Mucosa of rectum (tissue), 2 donors: ENCODE results near the gene ZIC1.

Experiments
- H3K27ac ChIP-seq, 2 donors: one replicate each; pipeline ENCODE4 v1.7.0; 2013; ENCODE audit warnings: inconsistent platforms in 2 of 2, low read depth in 2 of 2, low read length in 2 of 2
- H3K27me3 ChIP-seq, 2 donors: one replicate each; pipeline ENCODE4 v1.7.0; 2013; ENCODE audit warnings: low read length in 2 of 2; ENCODE audit not compliant: control insufficient read depth in 2 of 2, insufficient read depth in 2 of 2
- H3K36me3 ChIP-seq, 2 donors: one replicate each; pipeline ENCODE4 v1.7.0; 2013; ENCODE audit warnings: low read length in 2 of 2; ENCODE audit not compliant: control insufficient read depth in 2 of 2, insufficient read depth in 2 of 2
- H3K4me1 ChIP-seq, 2 donors: one replicate each; pipeline ENCODE4 v1.7.0; 2013; ENCODE audit warnings: low read length in 2 of 2, mild to moderate bottlenecking in 1 of 2; ENCODE audit not compliant: control insufficient read depth in 2 of 2, insufficient read depth in 2 of 2
- H3K4me3 ChIP-seq, 2 donors: one replicate each; pipeline ENCODE4 v1.7.0; 2013; ENCODE audit warnings: low read length in 2 of 2
- H3K9ac ChIP-seq, 2 donors: one replicate each; pipeline ENCODE4 v1.7.0; 2013; ENCODE audit warnings: low read length in 2 of 2, low read depth in 1 of 2, mild to moderate bottlenecking in 1 of 2
- H3K9me3 ChIP-seq, 2 donors: one replicate each; pipeline ENCODE4 v1.7.0; 2013; ENCODE audit warnings: low read length in 2 of 2; ENCODE audit not compliant: control insufficient read depth in 2 of 2
- donor health status: healthy.
- donor health status: Normal muscosa, but diverticular disease.

The ZIC1 gene

GRCh38 chr3:147368561-147369221, 40.5 kb upstream of the ZIC1 start:
- Histone ChIP-seq H3K9ac (no peak overlapping the region), H3K36me3 (no peaks in the 10 kb centered on the region), H3K4me1 (no peaks in the 10 kb centered on the region), H3K27ac (no peak overlapping the region), H3K9me3 (no peaks in the 10 kb centered on the region), H3K27me3 (peaks cover 48 to 52% of the 10 kb centered on the region in 2 donors), H3K4me3 (no peak overlapping the region)

GRCh38 chr3:147369231-147369630, 39.9 kb upstream of the ZIC1 start:
- Histone ChIP-seq H3K9ac (no peak overlapping the region), H3K9me3 (no peaks in the 10 kb centered on the region), H3K36me3 (no peaks in the 10 kb centered on the region), H3K27ac (no peak overlapping the region), H3K4me1 (no peaks in the 10 kb centered on the region), H3K27me3 (peaks cover 51 to 56% of the 10 kb centered on the region in 2 donors), H3K4me3 (no peak overlapping the region)

GRCh38 chr3:147369661-147370123, 39.5 kb upstream of the ZIC1 start:
- H3K36me3 ChIP-seq, result no peaks in the 10 kb centered on the region
- no peak overlapping the region for H3K4me3 ChIP-seq
- peaks cover 54% of the 10 kb centered on the region in 2 donors for H3K27me3 ChIP-seq
- no peak overlapping the region for H3K27ac ChIP-seq
- no peak overlapping the region for H3K9ac ChIP-seq
- no peaks in the 10 kb centered on the region for H3K9me3 ChIP-seq
- H3K4me1 ChIP-seq, result no peaks in the 10 kb centered on the region

- Histone ChIP-seq H3K27me3 (peaks cover 54 to 57% of the 10 kb centered on the region in 2 donors), H3K36me3 (no peaks in the 10 kb centered on the region), H3K4me3 (no peak overlapping the region)
These were observed 38.8 kb upstream of the ZIC1 start for GRCh38 chr3:147370349-147370748.

GRCh38 chr3:147371140-147371539, 38.0 kb upstream of the ZIC1 start:
- H3K27ac ChIP-seq, result no peak overlapping the region
- H3K36me3 ChIP-seq, result no peaks in the 10 kb centered on the region
- no peaks in the 10 kb centered on the region for H3K4me1 ChIP-seq
- H3K9me3 ChIP-seq, result no peaks in the 10 kb centered on the region
- peaks cover 54 to 55% of the 10 kb centered on the region in 2 donors for H3K27me3 ChIP-seq
- H3K4me3 ChIP-seq, result no peak overlapping the region
- no peak overlapping the region for H3K9ac ChIP-seq

More at GRCh38 chr3:147370349-147370748, 38.8 kb upstream of the ZIC1 start:
- Histone ChIP-seq H3K27ac (no peak overlapping the region), H3K4me1 (no peaks in the 10 kb centered on the region), H3K9ac (no peak overlapping the region), H3K9me3 (no peaks in the 10 kb centered on the region)

GRCh38 chr3:147371771-147372340, 37.3 kb upstream of the ZIC1 start:
- H3K27ac ChIP-seq, result no peak overlapping the region
- no peak overlapping the region for H3K9ac ChIP-seq
- H3K4me3 ChIP-seq, result no peak overlapping the region
- H3K9me3 ChIP-seq, result no peaks in the 10 kb centered on the region
- no peaks in the 10 kb centered on the region for H3K36me3 ChIP-seq
- peaks cover 54 to 55% of the 10 kb centered on the region in 2 donors for H3K27me3 ChIP-seq
- H3K4me1 ChIP-seq, result no peaks in the 10 kb centered on the region

- no peak overlapping the region for H3K27ac ChIP-seq
- no peak overlapping the region for H3K9ac ChIP-seq
- no peaks in the 10 kb centered on the region for H3K4me1 ChIP-seq
- peaks cover 0 to under 1% of the 10 kb centered on the region in 2 donors for H3K9me3 ChIP-seq
- no peak overlapping the region for H3K4me3 ChIP-seq
- H3K36me3 ChIP-seq, result no peaks in the 10 kb centered on the region
- peaks cover 58 to 59% of the 10 kb centered on the region in 2 donors for H3K27me3 ChIP-seq
These were observed 36.6 kb upstream of the ZIC1 start for GRCh38 chr3:147372525-147373027.

- no peak overlapping the region for H3K9ac ChIP-seq
- peaks cover 56 to 60% of the 10 kb centered on the region in 2 donors for H3K27me3 ChIP-seq
- H3K36me3 ChIP-seq, result no peaks in the 10 kb centered on the region
- no peak overlapping the region for H3K4me3 ChIP-seq
- no peaks in the 10 kb centered on the region for H3K4me1 ChIP-seq
- peaks cover 0 to 3% of the 10 kb centered on the region in 2 donors for H3K9me3 ChIP-seq
- no peak overlapping the region for H3K27ac ChIP-seq
These were observed 35.9 kb upstream of the ZIC1 start for GRCh38 chr3:147373301-147373700.

- no peaks in the 10 kb centered on the region for H3K4me1 ChIP-seq
- no peak overlapping the region for H3K4me3 ChIP-seq
- no peaks in the 10 kb centered on the region for H3K36me3 ChIP-seq
- no peak overlapping the region for H3K9ac ChIP-seq
- H3K27me3 ChIP-seq, result peaks cover 50 to 61% of the 10 kb centered on the region in 2 donors
- H3K9me3 ChIP-seq, result peaks cover 0 to 3% of the 10 kb centered on the region in 2 donors
- H3K27ac ChIP-seq, result no peak overlapping the region
These were observed 31.5 kb upstream of the ZIC1 start for GRCh38 chr3:147377412-147378367.
